Liver (tissue), 9 donors: Measurements from ENCODE around the gene SEC14L6. TPM values are rescaled to one million over a fixed set of nuclear protein-coding genes. Genes with fewer than 3 reads are reported as not detected.

ENCODE experiments used
- DNase-seq: peaks from one replicate; pipeline ENCODE4 v3.0.0-alpha.2; 2017; ENCODE audit warnings: low spot score
- H3K27ac ChIP-seq, 2 donors: one replicate each; pipeline ENCODE4 v1.7.0; 2013; ENCODE audit warnings: inconsistent platforms in 2 of 2, low read length in 2 of 2, control low read depth in 1 of 2, low read depth in 1 of 2, mild to moderate bottlenecking in 1 of 2
- H3K27me3 ChIP-seq, 4 donors: one replicate each; pipeline versions ENCODE4 v1.6.1 to v1.7.0; 2013; ENCODE audit warnings: low read length in 3 of 4, inconsistent platforms in 1 of 4, mild to moderate bottlenecking in 1 of 4, moderate library complexity in 1 of 4; ENCODE audit not compliant: control insufficient read depth in 4 of 4, insufficient read depth in 4 of 4
- H3K36me3 ChIP-seq, 4 donors: one replicate each; pipeline versions ENCODE4 v1.6.1 to v1.7.0; 2013; ENCODE audit warnings: low read length in 3 of 4, mild to moderate bottlenecking in 3 of 4, low read depth in 1 of 4, moderate library complexity in 1 of 4; ENCODE audit not compliant: control insufficient read depth in 4 of 4, insufficient read depth in 3 of 4
- H3K4me1 ChIP-seq, 4 donors: one replicate each; pipeline versions ENCODE4 v1.6.1 to v1.7.0; 2013; ENCODE audit warnings: low read length in 3 of 4, mild to moderate bottlenecking in 3 of 4, moderate library complexity in 1 of 4; ENCODE audit not compliant: control insufficient read depth in 4 of 4, insufficient read depth in 4 of 4
- H3K4me3 ChIP-seq, 3 donors: one replicate each; pipeline versions ENCODE4 v1.6.1 to v1.7.0; 2013; ENCODE audit warnings: low read length in 3 of 3, control low read depth in 1 of 3, low read depth in 1 of 3, mild to moderate bottlenecking in 1 of 3
- H3K9ac ChIP-seq, 2 donors: one replicate each; pipeline ENCODE4 v1.7.0; 2013; ENCODE audit warnings: low read length in 2 of 2, mild to moderate bottlenecking in 2 of 2, moderate library complexity in 2 of 2, control low read depth in 1 of 2, low read depth in 1 of 2
- H3K9me3 ChIP-seq, 4 donors: one replicate each; pipeline versions ENCODE4 v1.6.1 to v1.7.0; 2013; ENCODE audit warnings: low read length in 3 of 4; ENCODE audit not compliant: control insufficient read depth in 4 of 4
- EGR1 ChIP-seq, 2 donors: IDR thresholded peaks; 2 replicates each; pipeline ENCODE4 v1.6.1; 2016 to 2018; ENCODE audit warnings: antibody characterized with exemption in 2 of 2, low read depth in 2 of 2
- FOXA1 ChIP-seq: IDR thresholded peaks from 2 replicates; pipeline ENCODE4 v1.6.1; 2016; ENCODE audit warnings: antibody characterized with exemption
- FOXA2 ChIP-seq: IDR thresholded peaks from 2 replicates; pipeline ENCODE4 v1.6.1; 2016; ENCODE audit warnings: antibody characterized with exemption
- HNF4A ChIP-seq, 2 donors: conservative IDR thresholded peaks; 2 replicates each; pipeline ENCODE4 v1.6.1; 2016; ENCODE audit warnings: antibody characterized with exemption in 2 of 2, mild to moderate bottlenecking in 2 of 2
- HNF4G ChIP-seq: IDR thresholded peaks from 2 replicates; pipeline ENCODE4 v1.6.1; 2016; ENCODE audit warnings: antibody characterized with exemption
- NR2F2 ChIP-seq: IDR thresholded peaks from 2 replicates; pipeline ENCODE4 v1.6.1; 2016; ENCODE audit warnings: antibody characterized with exemption
- RXRA ChIP-seq, 2 donors: IDR thresholded peaks; 2 replicates each; pipeline ENCODE4 v1.6.1; 2017 to 2018; ENCODE audit warnings: antibody characterized with exemption in 2 of 2, mild to moderate bottlenecking in 1 of 2
- SP1 ChIP-seq: IDR thresholded peaks from 2 replicates; pipeline ENCODE4 v1.6.1; 2018; ENCODE audit warnings: antibody characterized with exemption, mild to moderate bottlenecking
- TAF1 ChIP-seq: conservative IDR thresholded peaks from 2 replicates; pipeline ENCODE4 v1.6.1; 2016; ENCODE audit warnings: antibody characterized with exemption, mild to moderate bottlenecking
- YY1 ChIP-seq: IDR thresholded peaks from 2 replicates; pipeline ENCODE4 v1.6.1; 2016; ENCODE audit warnings: antibody characterized with exemption, mild to moderate bottlenecking
- WGBS: extraction: QIAGEN DNeasy Blood & Tissue Kit; methylation state at CpG from one replicate; pipeline ENCODE4 v1.1.7; 2013; 5-methylcytosine and 5-hydroxymethylcytosine counted together
- polyA plus RNA-seq, 2 donors: library from polyadenylated mRNA; stranded (reverse) in 1 of 2; unstranded in 1 of 2; fragments of 200-250 nt in 1 of 2; fragments of >200 nt in 1 of 2; fragmentation: Nextera tagmentation in 1 of 2; extraction: Ambion mirVana in 1 of 2; gene quantifications; one replicate each; pipeline versions ENCODE4 v1.2.1 to v1.2.3, GENCODE V29; 2013 to 2015
- total RNA-seq, 2 donors: library from RNA; depleted of rRNA; stranded (reverse); fragments of >200 nt; gene quantifications; one replicate each; pipeline ENCODE4 v1.2.3, GENCODE V29; 2014
- TF ChIP-seq, protein P1 (sequence below): IDR thresholded peaks from 2 replicates; pipeline ENCODE4 v1.6.1; 2016; ENCODE audit warnings: antibody characterized with exemption
- TF ChIP-seq, protein P2 (sequence below): IDR thresholded peaks from 2 replicates; pipeline ENCODE4 v1.6.1; 2016; ENCODE audit warnings: antibody characterized with exemption
- TF ChIP-seq, protein P3 (sequence below): IDR thresholded peaks from 2 replicates; pipeline ENCODE4 v1.6.1; 2016; ENCODE audit warnings: antibody characterized with exemption, mild to moderate bottlenecking
- TF ChIP-seq, protein P4 (sequence below): IDR thresholded peaks from 2 replicates; pipeline ENCODE4 v1.6.1; 2016; ENCODE audit warnings: antibody characterized with exemption
- donor health status: healthy.
- donor health status: healthy.
- donor health status: healthy.
- donor health status: healthy.
- donor health status: healthy.

SEC14L6 gene
- total and polyA plus RNA-seq, 4 donors, result 0.18 to 0.70 (median 0.28) TPM

DNA sequence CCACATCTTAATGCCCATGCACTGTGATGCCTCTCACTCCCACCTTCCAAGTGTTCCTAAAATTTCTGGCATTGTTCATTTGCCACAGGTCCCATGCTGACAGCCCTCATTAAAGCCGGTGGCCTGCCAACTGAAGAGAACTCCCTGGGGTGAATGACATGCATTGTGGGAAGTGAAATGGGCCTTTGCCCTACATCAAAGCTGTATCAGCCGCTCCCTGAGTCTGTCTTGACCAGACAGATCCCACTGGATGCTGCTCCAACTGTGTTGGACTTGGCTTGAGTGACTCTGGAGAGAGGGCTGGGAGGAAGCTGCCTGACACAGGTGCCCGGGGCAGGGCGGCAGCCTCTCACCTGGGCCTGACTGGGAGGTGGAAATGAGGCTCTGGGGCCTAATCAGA is 32.3 kb downstream of the SEC14L6 start:
- no peaks in the 10 kb centered on the region for H3K27me3 ChIP-seq
- TF ChIP-seq, protein P1, sequence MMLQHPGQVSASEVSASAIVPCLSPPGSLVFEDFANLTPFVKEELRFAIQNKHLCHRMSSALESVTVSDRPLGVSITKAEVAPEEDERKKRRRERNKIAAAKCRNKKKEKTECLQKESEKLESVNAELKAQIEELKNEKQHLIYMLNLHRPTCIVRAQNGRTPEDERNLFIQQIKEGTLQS, result no peak
- TF ChIP-seq YY1 (no peak), RXRA (IDR thresholded peaks at IDR 0.05) (peak; percentile 66 to 68), HNF4A (conservative IDR thresholded peaks at IDR 0.05) (peak; percentile 32 to 55), SP1 (no peak), TAF1 (no peak)
- TF ChIP-seq, protein P2, sequence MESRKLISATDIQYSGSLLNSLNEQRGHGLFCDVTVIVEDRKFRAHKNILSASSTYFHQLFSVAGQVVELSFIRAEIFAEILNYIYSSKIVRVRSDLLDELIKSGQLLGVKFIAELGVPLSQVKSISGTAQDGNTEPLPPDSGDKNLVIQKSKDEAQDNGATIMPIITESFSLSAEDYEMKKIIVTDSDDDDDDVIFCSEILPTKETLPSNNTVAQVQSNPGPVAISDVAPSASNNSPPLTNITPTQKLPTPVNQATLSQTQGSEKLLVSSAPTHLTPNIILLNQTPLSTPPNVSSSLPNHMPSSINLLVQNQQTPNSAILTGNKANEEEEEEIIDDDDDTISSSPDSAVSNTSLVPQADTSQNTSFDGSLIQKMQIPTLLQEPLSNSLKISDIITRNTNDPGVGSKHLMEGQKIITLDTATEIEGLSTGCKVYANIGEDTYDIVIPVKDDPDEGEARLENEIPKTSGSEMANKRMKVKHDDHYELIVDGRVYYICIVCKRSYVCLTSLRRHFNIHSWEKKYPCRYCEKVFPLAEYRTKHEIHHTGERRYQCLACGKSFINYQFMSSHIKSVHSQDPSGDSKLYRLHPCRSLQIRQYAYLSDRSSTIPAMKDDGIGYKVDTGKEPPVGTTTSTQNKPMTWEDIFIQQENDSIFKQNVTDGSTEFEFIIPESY, result no peak
- TF ChIP-seq, protein P3, sequence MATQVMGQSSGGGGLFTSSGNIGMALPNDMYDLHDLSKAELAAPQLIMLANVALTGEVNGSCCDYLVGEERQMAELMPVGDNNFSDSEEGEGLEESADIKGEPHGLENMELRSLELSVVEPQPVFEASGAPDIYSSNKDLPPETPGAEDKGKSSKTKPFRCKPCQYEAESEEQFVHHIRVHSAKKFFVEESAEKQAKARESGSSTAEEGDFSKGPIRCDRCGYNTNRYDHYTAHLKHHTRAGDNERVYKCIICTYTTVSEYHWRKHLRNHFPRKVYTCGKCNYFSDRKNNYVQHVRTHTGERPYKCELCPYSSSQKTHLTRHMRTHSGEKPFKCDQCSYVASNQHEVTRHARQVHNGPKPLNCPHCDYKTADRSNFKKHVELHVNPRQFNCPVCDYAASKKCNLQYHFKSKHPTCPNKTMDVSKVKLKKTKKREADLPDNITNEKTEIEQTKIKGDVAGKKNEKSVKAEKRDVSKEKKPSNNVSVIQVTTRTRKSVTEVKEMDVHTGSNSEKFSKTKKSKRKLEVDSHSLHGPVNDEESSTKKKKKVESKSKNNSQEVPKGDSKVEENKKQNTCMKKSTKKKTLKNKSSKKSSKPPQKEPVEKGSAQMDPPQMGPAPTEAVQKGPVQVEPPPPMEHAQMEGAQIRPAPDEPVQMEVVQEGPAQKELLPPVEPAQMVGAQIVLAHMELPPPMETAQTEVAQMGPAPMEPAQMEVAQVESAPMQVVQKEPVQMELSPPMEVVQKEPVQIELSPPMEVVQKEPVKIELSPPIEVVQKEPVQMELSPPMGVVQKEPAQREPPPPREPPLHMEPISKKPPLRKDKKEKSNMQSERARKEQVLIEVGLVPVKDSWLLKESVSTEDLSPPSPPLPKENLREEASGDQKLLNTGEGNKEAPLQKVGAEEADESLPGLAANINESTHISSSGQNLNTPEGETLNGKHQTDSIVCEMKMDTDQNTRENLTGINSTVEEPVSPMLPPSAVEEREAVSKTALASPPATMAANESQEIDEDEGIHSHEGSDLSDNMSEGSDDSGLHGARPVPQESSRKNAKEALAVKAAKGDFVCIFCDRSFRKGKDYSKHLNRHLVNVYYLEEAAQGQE, result no peak
- TF ChIP-seq, protein P4, sequence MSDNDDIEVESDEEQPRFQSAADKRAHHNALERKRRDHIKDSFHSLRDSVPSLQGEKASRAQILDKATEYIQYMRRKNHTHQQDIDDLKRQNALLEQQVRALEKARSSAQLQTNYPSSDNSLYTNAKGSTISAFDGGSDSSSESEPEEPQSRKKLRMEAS, result no peak
- H3K36me3 ChIP-seq, result no peaks in the 10 kb centered on the region
- 43% methylated on average over 4 of the region's 4 CpGs for WGBS
- H3K9me3 ChIP-seq, result no peaks in the 10 kb centered on the region
- H3K4me3 ChIP-seq, result no peak overlapping the region
- H3K4me1 ChIP-seq, result peaks cover 0 to 4% (median under 1%) of the 10 kb centered on the region in 4 donors
- no peak overlapping the region for H3K9ac ChIP-seq
- DNase-seq, result no peak
- no peak overlapping the region for H3K27ac ChIP-seq

DNA sequence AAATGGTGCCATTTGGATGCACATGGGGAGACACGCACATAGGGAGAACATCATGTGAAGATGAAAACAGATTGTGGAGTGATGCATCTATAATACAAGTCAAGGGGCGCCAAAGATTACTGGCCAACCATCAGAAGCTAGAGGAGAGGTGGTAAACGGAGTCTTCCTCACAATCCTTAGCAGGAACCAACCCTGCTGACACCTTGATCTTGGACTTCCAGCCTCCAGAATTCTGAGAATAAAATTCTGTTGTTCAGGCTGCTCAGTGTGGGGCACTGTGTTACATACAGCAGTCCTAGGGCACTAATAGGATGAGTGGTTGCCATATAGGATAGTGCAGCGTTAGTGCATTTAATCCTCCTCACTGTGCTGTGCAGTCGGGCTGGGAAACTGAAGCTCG is 33.1 kb downstream of the SEC14L6 start:
- H3K4me3 ChIP-seq, result no peak overlapping the region
- no peak overlapping the region for H3K27ac ChIP-seq
- H3K9ac ChIP-seq, result no peak overlapping the region
- no peaks in the 10 kb centered on the region for H3K9me3 ChIP-seq
- H3K27me3 ChIP-seq, result no peaks in the 10 kb centered on the region
- H3K36me3 ChIP-seq, result no peaks in the 10 kb centered on the region
- peaks cover 0 to 4% (median under 1%) of the 10 kb centered on the region in 4 donors for H3K4me1 ChIP-seq
- no peak for DNase-seq
- 93% methylated on average over 6 of the region's 6 CpGs for whole genome bisulfite sequencing
- no peak for TF ChIP-seq HNF4G
- TF ChIP-seq EGR1 (IDR thresholded peaks at IDR 0.05; ENCODE audit: low read depth in 2 of 2), result no peak
- TF ChIP-seq YY1, result no peak

DNA sequence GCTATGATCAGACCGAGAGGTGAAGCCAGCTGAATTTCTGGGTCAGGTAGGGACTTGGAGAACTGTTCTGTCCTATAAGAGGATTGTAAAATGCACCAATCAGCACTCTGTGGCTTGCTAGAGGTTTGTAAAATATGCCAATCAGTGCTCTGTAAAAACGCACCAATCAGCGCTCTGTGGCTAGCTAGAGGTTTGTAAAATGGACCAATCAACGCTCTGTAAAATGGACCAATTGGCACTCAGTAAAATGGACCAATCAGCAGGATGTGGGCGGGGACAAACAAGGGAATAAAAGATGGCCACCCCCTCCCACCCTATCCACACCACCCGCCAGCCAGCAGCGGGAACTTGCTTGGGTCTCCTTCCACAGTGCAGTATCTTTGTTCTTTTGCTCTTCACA is 34.6 kb downstream of the SEC14L6 start:
- Histone ChIP-seq H3K27ac (no peak overlapping the region), H3K4me3 (no peak overlapping the region), H3K27me3 (no peaks in the 10 kb centered on the region), H3K4me1 (peaks cover 0 to 9% (median 4%) of the 10 kb centered on the region in 4 donors), H3K9ac (no peak overlapping the region), H3K36me3 (no peaks in the 10 kb centered on the region), H3K9me3 (no peaks in the 10 kb centered on the region)
- DNase-seq, result no peak
- TF ChIP-seq, protein P3, result no peak
- no peak for TF ChIP-seq EGR1 (IDR thresholded peaks at IDR 0.05; ENCODE audit: low read depth in 2 of 2)
- no peak for TF ChIP-seq HNF4A (conservative IDR thresholded peaks at IDR 0.05)
- TF ChIP-seq RXRA (IDR thresholded peaks at IDR 0.05), result no peak
- TF ChIP-seq FOXA1, result no peak
- no peak for TF ChIP-seq NR2F2
- TF ChIP-seq FOXA2, result no peak
- WGBS, result 94% methylated on average over 7 of the region's 7 CpGs
